Mesenchymal stem cell (in vitro differentiated cells and primary cell): ENCODE results near the gene EPHA1.
A peak's percentile ranks its signal among the peaks of the same experiment; 100 is the strongest.

Experiments
- DNase-seq: peaks from one replicate; pipeline ENCODE4 v3.0.0-alpha.2; 2013
- H2AFZ ChIP-seq: one replicate; pipeline ENCODE4 v1.6.1; 2013; ENCODE audit warnings: low read depth, mild to moderate bottlenecking, control low read depth, inconsistent platforms, low read length, moderate library complexity
- H2AK5ac ChIP-seq: 2 replicates; pipeline ENCODE4 v1.6.1; 2013; ENCODE audit warnings: low read length, moderate library complexity, mild to moderate bottlenecking, inconsistent platforms; ENCODE audit not compliant: severe bottlenecking
- H2BK120ac ChIP-seq: one replicate; pipeline ENCODE4 v1.6.1; 2013; ENCODE audit warnings: low read depth, mild to moderate bottlenecking, inconsistent platforms, low read length, moderate library complexity
- H2BK12ac ChIP-seq, 2 experiments: one replicate each; pipeline ENCODE4 v1.6.1; 2013; ENCODE audit warnings: inconsistent platforms in 2 of 2, low read length in 2 of 2, mild to moderate bottlenecking in 2 of 2, moderate library complexity in 2 of 2, control low read depth in 1 of 2
- H2BK15ac ChIP-seq: one replicate; pipeline ENCODE4 v1.6.1; 2013; ENCODE audit warnings: mild to moderate bottlenecking, low read depth, inconsistent platforms; ENCODE audit not compliant: poor library complexity, severe bottlenecking
- H2BK5ac ChIP-seq: 2 replicates; pipeline ENCODE4 v1.6.1; 2013; ENCODE audit warnings: low read depth, mild to moderate bottlenecking, low read length, control low read depth, inconsistent platforms; ENCODE audit not compliant: poor library complexity, severe bottlenecking
- H3K14ac ChIP-seq, 2 experiments: one replicate each; pipeline ENCODE4 v1.6.1; 2013; ENCODE audit warnings: inconsistent platforms in 2 of 2, low read length in 2 of 2, control low read depth in 1 of 2, mild to moderate bottlenecking in 1 of 2, moderate library complexity in 1 of 2
- H3K18ac ChIP-seq, 2 experiments: one replicate each; pipeline ENCODE4 v1.6.1; 2013; ENCODE audit warnings: inconsistent platforms in 2 of 2, low read length in 2 of 2, control low read depth in 1 of 2, low read depth in 1 of 2, mild to moderate bottlenecking in 1 of 2
- H3K23ac ChIP-seq, 2 experiments: one replicate each; pipeline ENCODE4 v1.6.1; 2013; ENCODE audit warnings: inconsistent platforms in 2 of 2, low read length in 2 of 2, mild to moderate bottlenecking in 2 of 2, moderate library complexity in 2 of 2, control low read depth in 1 of 2
- H3K27ac ChIP-seq: 2 replicates; pipeline ENCODE4 v1.5.1; 2013; ENCODE audit warnings: mild to moderate bottlenecking, moderate library complexity, low read length, control low read depth, inconsistent platforms; ENCODE audit not compliant: poor library complexity, severe bottlenecking
- H3K27me3 ChIP-seq, 2 experiments: 2 replicates each; pipeline versions ENCODE4 v1.6.1 to v1.7.0; 2013; ENCODE audit warnings: low read length in 2 of 2, mild to moderate bottlenecking in 2 of 2, moderate library complexity in 2 of 2, control low read depth in 1 of 2, inconsistent platforms in 1 of 2; ENCODE audit not compliant: control insufficient read depth in 1 of 2, insufficient read depth in 1 of 2
- H3K36me3 ChIP-seq, 2 experiments: 2 replicates each; pipeline versions ENCODE4 v1.6.1 to v1.7.0; 2013; ENCODE audit warnings: low read length in 2 of 2, control low read depth in 1 of 2, inconsistent platforms in 1 of 2, low read depth in 1 of 2, mild to moderate bottlenecking in 1 of 2; ENCODE audit not compliant: insufficient read depth in 2 of 2, control insufficient read depth in 1 of 2
- H3K4ac ChIP-seq, 2 experiments: one replicate each; pipeline ENCODE4 v1.6.1; 2013; ENCODE audit warnings: inconsistent platforms in 2 of 2, low read length in 2 of 2, mild to moderate bottlenecking in 2 of 2, moderate library complexity in 2 of 2, control low read depth in 1 of 2, low read depth in 1 of 2
- H3K4me1 ChIP-seq: 2 replicates; pipeline ENCODE4 v1.6.1; 2013; ENCODE audit warnings: low read depth, low read length, control low read depth; ENCODE audit not compliant: control insufficient read depth, insufficient read depth
- H3K4me2 ChIP-seq: 2 replicates; pipeline ENCODE4 v1.6.1; 2013; ENCODE audit warnings: low read length, mild to moderate bottlenecking, inconsistent platforms; ENCODE audit not compliant: poor library complexity, severe bottlenecking
- H3K4me3 ChIP-seq, 2 experiments: 2 replicates each; pipeline versions ENCODE4 v1.5.1 to v1.7.0; 2013; ENCODE audit warnings: low read length in 2 of 2, mild to moderate bottlenecking in 2 of 2, control low read depth in 1 of 2, low read depth in 1 of 2; ENCODE audit not compliant: insufficient read depth in 1 of 2
- H3K79me1 ChIP-seq: replicated peaks from 2 replicates; pipeline ENCODE4 v1.6.1; 2013; ENCODE audit warnings: mild to moderate bottlenecking, control low read depth, low read length, inconsistent platforms; ENCODE audit not compliant: poor library complexity, severe bottlenecking
- H3K9ac ChIP-seq: 2 replicates; pipeline ENCODE4 v1.7.0; 2013; ENCODE audit warnings: mild to moderate bottlenecking, low read length, moderate library complexity
- H3K9me3 ChIP-seq: 2 replicates; pipeline ENCODE4 v1.7.0; 2013; ENCODE audit warnings: mild to moderate bottlenecking, low read length; ENCODE audit not compliant: control insufficient read depth
- H4K8ac ChIP-seq: one replicate; pipeline ENCODE4 v1.6.1; 2013; ENCODE audit warnings: inconsistent platforms, mild to moderate bottlenecking, low read length, moderate library complexity
- H4K91ac ChIP-seq: one replicate; pipeline ENCODE4 v1.6.1; 2013; ENCODE audit warnings: mild to moderate bottlenecking, low read length, inconsistent platforms
- WGBS: methylation state at CpG from one replicate; pipeline ENCODE4 v1.1.7; 2013; ENCODE audit warnings: mixed read lengths; 5-methylcytosine and 5-hydroxymethylcytosine counted together

EPHA1 gene

DNA sequence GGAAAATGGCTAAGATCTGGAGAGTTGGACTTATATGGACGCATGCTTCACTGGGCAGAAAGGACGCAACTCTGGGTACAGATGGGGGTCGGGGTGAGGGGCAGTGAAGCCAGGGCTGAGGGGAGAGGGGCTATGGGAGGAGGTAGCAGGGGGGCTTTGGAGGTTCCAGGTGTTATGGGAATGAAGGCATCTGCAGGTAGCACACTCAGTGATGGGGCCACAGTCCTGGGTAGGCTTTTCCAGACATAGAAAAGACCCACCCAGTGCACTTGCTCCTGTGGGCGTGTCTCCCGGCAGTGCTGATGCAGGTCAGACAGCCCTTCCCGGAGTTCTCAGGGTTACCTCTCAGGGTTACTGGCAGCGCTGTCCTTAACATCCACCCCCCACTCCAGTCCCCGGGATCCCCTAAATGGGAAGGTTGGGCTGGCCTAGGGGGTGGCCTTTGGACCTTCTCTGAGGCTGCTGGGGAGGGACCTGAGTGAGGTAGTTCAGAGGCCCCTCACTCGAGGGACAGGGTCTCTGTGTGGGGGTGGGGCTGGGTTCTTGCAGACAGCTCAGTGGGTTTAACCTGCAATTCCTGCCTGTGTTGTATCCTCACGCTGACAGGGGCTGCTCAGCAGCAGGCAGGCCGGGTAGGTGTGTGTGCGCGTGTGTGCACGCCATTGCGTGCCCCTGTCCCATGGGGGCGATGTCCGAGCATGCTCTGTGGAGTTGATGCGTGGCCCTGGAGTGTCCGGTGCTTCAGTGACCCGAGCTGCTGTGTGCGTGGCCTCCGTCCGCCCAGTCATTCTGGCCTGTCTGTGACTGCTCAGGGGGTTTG is 21.3 kb downstream of the EPHA1 start:
- Histone ChIP-seq H4K91ac (no peak overlapping the region), H3K4ac (no peak overlapping the region), H3K27me3 (no peaks in the 10 kb centered on the region), H2BK5ac (no peak overlapping the region), H3K79me1 (peaks cover 9% of the 10 kb centered on the region), H3K9ac (peak overlapping the region; percentile 98), H3K27ac (no peak overlapping the region), H2BK12ac (no peak overlapping the region), H4K8ac (no peak overlapping the region), H3K4me1 (peaks cover 71% of the 10 kb centered on the region), H3K36me3 (peaks cover 85 to 92% of the 10 kb centered on the region in 2 experiments), H2BK15ac (no peak overlapping the region), H3K4me3 (peak overlapping the region; percentile 17 to 88), H2AK5ac (no peak overlapping the region), H3K23ac (no peak overlapping the region), H2BK120ac (no peak overlapping the region), H3K9me3 (no peaks in the 10 kb centered on the region), H3K4me2 (peak overlapping the region; percentile 8), H3K18ac (no peak overlapping the region), H3K14ac (no peak overlapping the region), H2AFZ (no peak overlapping the region)
- DNase-seq = no peak
- WGBS = 93% methylated on average over 21 of the region's 23 CpGs

DNA sequence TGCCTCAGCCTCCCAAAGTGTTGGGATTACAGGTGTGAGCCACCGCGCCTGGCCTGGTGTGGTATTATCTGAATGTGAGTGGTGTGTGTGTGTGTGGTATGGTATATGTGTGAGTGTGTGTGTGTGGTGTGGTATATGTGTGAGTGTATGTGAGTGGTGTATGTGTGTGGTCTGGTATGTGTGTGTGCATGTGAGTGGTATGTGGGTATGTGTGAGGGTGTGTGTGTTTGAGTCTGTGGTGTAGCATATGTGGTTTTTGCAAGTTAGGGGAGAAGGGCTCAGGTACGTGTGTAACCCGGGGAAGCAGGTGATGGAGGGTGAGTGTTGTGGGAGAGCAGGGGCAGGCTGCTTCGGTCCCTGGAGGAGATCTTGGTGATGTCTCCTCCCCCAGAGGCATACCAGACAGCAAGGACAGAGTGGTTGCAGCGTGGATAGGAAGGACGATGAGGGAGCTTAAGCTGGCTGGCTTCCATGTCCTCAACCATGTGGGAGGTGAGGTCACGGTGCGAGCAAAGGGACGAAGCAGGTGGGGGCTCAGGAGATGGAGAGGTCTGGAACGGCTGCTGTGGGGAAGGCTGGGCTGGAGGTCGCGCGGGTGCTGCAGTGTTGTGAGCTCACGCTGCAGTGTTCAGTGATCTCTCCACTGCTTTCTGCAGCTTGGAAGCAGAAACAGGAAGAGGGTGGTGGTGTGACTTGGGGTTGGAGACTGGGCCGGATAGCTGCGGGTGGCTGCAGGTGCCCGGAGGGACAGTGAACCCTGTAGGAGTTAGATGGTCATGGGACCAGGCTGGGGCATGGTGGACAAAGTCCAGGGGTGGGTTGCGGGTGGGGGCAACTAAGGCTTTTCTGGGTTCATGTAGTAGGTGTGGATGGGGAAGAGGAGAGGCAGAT is 22.5 kb downstream of the EPHA1 start:
- Histone ChIP-seq H3K27ac (no peak overlapping the region), H3K18ac (no peak overlapping the region)

DNA sequence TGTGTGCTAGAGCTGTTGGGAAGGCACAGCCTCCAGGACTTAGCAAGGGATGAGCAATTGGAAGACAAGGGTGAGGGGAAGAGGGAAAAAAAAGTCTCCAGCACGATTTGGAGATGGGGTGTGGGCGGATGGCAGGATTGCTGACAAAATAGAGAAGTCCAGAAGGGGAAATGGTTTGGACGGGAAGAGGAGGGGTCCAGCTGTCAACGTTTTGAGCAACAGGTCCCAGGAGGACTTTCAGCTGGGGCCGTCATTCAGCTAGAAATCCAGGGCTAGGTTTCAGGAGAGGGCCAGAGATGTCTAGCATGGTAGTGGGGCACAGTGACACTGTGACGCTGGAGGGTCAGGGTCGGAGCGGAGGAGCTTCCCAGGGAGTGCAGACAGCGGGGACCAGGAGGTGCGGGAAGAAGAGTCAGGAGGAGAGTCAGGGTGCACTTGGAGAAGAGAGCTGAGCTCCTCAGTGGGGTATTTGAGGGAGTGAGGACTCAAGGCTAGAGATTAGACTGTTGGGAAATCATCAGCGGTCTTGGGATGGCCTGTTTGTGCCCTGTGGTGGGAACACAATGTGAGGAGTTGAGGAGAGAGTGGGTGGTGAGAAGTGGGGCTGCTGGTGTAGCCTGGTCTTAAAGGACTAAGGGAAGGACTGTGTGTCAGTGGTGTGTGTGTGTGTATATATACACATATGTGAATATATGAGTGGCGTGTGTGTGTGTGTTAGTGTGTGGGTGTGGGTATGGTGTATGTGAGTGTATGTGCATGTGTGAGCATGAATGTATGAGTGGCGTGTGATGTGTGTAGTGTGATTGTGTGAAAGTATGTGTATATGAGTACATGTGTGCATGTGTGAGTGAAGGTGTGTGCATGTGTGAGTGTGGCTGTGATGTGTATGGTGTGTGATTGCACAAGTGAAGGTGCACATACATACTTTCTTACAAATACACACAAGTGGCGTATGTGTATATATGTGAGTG is 23.7 kb downstream of the EPHA1 start:
- H3K4me1 ChIP-seq = peaks cover 53% of the 10 kb centered on the region
- H3K4ac ChIP-seq = no peak overlapping the region
- no peaks in the 10 kb centered on the region for H3K9me3 ChIP-seq
- peaks cover 69 to 77% of the 10 kb centered on the region in 2 experiments for H3K36me3 ChIP-seq
- H3K27ac ChIP-seq = no peak overlapping the region
- no peak overlapping the region for H2BK12ac ChIP-seq
- H3K27me3 ChIP-seq = no peaks in the 10 kb centered on the region
- peak overlapping the region; percentile 98 for H3K9ac ChIP-seq
- H3K14ac ChIP-seq = peak overlapping the region in 1 of 2 experiments; percentile 55
- no peak overlapping the region for H4K91ac ChIP-seq
- H3K23ac ChIP-seq = peak overlapping the region in 1 of 2 experiments; percentile 89
- H3K4me2 ChIP-seq = peak overlapping the region; percentile 19
- H3K4me3 ChIP-seq = peak overlapping the region in 1 of 2 experiments; percentile 88
- H2AFZ ChIP-seq = no peak overlapping the region
- no peak overlapping the region for H4K8ac ChIP-seq
- no peak overlapping the region for H2BK15ac ChIP-seq
- peaks cover 7% of the 10 kb centered on the region for H3K79me1 ChIP-seq
- no peak overlapping the region for H2BK120ac ChIP-seq
- H2AK5ac ChIP-seq = no peak overlapping the region
- WGBS = 76% methylated on average over 14 of the region's 14 CpGs
- no peak overlapping the region for H2BK5ac ChIP-seq
- peak overlapping the region in 1 of 2 experiments; percentile 24 for H3K18ac ChIP-seq
- DNase-seq = no peak

More for the DNA sequence above, 22.5 kb downstream of the EPHA1 start:
- no peak overlapping the region for H2AFZ ChIP-seq
- peak overlapping the region in 1 of 2 experiments; percentile 88 for H3K4me3 ChIP-seq
- H2BK12ac ChIP-seq = no peak overlapping the region
- peak overlapping the region; percentile 8 for H3K4me2 ChIP-seq
- H3K9me3 ChIP-seq = no peaks in the 10 kb centered on the region
- peaks cover 9% of the 10 kb centered on the region for H3K79me1 ChIP-seq
- H3K36me3 ChIP-seq = peaks cover 79 to 89% of the 10 kb centered on the region in 2 experiments
- H4K91ac ChIP-seq = peak overlapping the region; percentile 39
- peak overlapping the region; percentile 98 for H3K9ac ChIP-seq
- H2BK5ac ChIP-seq = no peak overlapping the region
- no peak overlapping the region for H2BK15ac ChIP-seq
- H4K8ac ChIP-seq = no peak overlapping the region
- DNase-seq = no peak
- WGBS = 89% methylated on average over 19 of the region's 19 CpGs
- H2AK5ac ChIP-seq = no peak overlapping the region
- no peaks in the 10 kb centered on the region for H3K27me3 ChIP-seq
- H3K23ac ChIP-seq = no peak overlapping the region
- H3K4ac ChIP-seq = no peak overlapping the region
- H3K4me1 ChIP-seq = peaks cover 61% of the 10 kb centered on the region
- H2BK120ac ChIP-seq = no peak overlapping the region
- peak overlapping the region in 1 of 2 experiments; percentile 62 for H3K14ac ChIP-seq
